Neural progenitor cell (in vitro differentiated cells): ENCODE results near the gene RASIP1. TPM values are rescaled to one million over a fixed set of nuclear protein-coding genes. Genes with fewer than 3 reads are reported as not detected.
A peak's percentile ranks its signal among the peaks of the same experiment; 100 is the strongest.

ENCODE experiments used
- DNase-seq: peaks from one replicate; pipeline ENCODE4 v3.0.0-alpha.2; 2016; ENCODE audit warnings: low spot score
- H2AFZ ChIP-seq: fragments of 200-600 bp; sonication (generic); replicated peaks from 2 replicates; pipeline ENCODE4 v1.6.1; 2016; ENCODE audit warnings: antibody characterized with exemption
- H3F3A ChIP-seq: fragments of 200-600 bp; sonication (generic); 2 replicates; pipeline ENCODE4 v1.6.1; 2016; ENCODE audit warnings: antibody characterized with exemption, low read depth
- H3K27ac ChIP-seq: fragments of 200-600 bp; sonication (generic); 2 replicates; pipeline ENCODE4 v1.5.1; 2016; ENCODE audit warnings: mild to moderate bottlenecking
- H3K27me3 ChIP-seq: fragments of 200-600 bp; sonication (generic); 2 replicates; pipeline ENCODE4 v1.6.1; 2016; ENCODE audit warnings: mild to moderate bottlenecking, moderate library complexity
- H3K36me3 ChIP-seq: fragments of 200-600 bp; sonication (generic); 2 replicates; pipeline ENCODE4 v1.5.1; 2016
- H3K4me1 ChIP-seq: fragments of 200-600 bp; sonication (generic); 2 replicates; pipeline ENCODE4 v1.6.1; 2016; ENCODE audit warnings: mixed run types
- H3K4me2 ChIP-seq: fragments of 200-600 bp; sonication (generic); 2 replicates; pipeline ENCODE4 v1.6.1; 2016
- H3K4me3 ChIP-seq: fragments of 200-600 bp; sonication (generic); 2 replicates; pipeline ENCODE4 v1.5.1; 2016
- H3K79me2 ChIP-seq: fragments of 200-600 bp; sonication (generic); 2 replicates; pipeline ENCODE4 v1.6.1; 2016; ENCODE audit warnings: low read depth
- H3K9ac ChIP-seq: fragments of 200-600 bp; sonication (generic); 2 replicates; pipeline ENCODE4 v1.6.1; 2016
- H3K9me3 ChIP-seq: fragments of 200-600 bp; sonication (generic); 2 replicates; pipeline ENCODE4 v1.5.1; 2016; ENCODE audit warnings: low read depth
- H4K20me1 ChIP-seq: fragments of 200-600 bp; sonication (generic); 2 replicates; pipeline ENCODE4 v1.6.1; 2016; ENCODE audit warnings: low read depth
- H3K27ac Mint-ChIP-seq: 3 replicates; pipeline ENCODE4 v1.8.0; 2021; ENCODE audit warnings: mixed read lengths
- H3K27me3 Mint-ChIP-seq: 2 replicates; pipeline ENCODE4 v1.8.0; 2022; ENCODE audit warnings: low read depth, mild to moderate bottlenecking, inconsistent platforms, moderate library complexity, mixed read lengths; ENCODE audit not compliant: insufficient read depth
- H3K36me3 Mint-ChIP-seq: 3 replicates; pipeline ENCODE4 v1.8.0; 2021; ENCODE audit warnings: mixed read lengths
- H3K4me1 Mint-ChIP-seq: 3 replicates; pipeline ENCODE4 v1.8.0; 2021; ENCODE audit warnings: mixed read lengths
- H3K4me3 Mint-ChIP-seq: 3 replicates; pipeline ENCODE4 v1.8.0; 2021; ENCODE audit warnings: mild to moderate bottlenecking, moderate library complexity, mixed read lengths
- H3K9me3 Mint-ChIP-seq: 3 replicates; pipeline ENCODE4 v1.8.0; 2020; ENCODE audit warnings: mixed read lengths
- CTCF ChIP-seq: fragments of 200-600 bp; sonication (generic); IDR thresholded peaks from 2 replicates; pipeline ENCODE4 v1.5.1; 2017; ENCODE audit warnings: antibody characterized with exemption, mild to moderate bottlenecking
- EZH2 ChIP-seq: fragments of 200-600 bp; sonication (generic); IDR thresholded peaks from 2 replicates; pipeline ENCODE4 v1.6.1; 2017; ENCODE audit warnings: antibody characterized with exemption, mild to moderate bottlenecking, moderate library complexity
- EZH2phosphoT487 ChIP-seq: fragments of 200-600 bp; sonication (generic); IDR thresholded peaks from 2 replicates; pipeline ENCODE4 v1.6.1; 2017; ENCODE audit warnings: antibody characterized with exemption
- total RNA-seq: library from RNA; depleted of rRNA; stranded (reverse); fragments of >200 nt; gene quantifications from 2 replicates; pipeline ENCODE4 v1.2.3, GENCODE V29; 2015; ENCODE audit warnings: low replicate concordance

RASIP1 gene
- total RNA-seq, 1 donor from 2014 or later = 0.86 TPM

- no peak overlapping the region for H2AFZ ChIP-seq
- peaks cover 27% of the 10 kb centered on the region for H3K27me3 ChIP-seq
- no peak overlapping the region for H3K9ac ChIP-seq
- H3K4me1 ChIP-seq = peaks cover 17% of the 10 kb centered on the region
- H3K27ac ChIP-seq = no peak overlapping the region
- H3K79me2 ChIP-seq = no peaks in the 10 kb centered on the region
- peaks cover 4% of the 10 kb centered on the region for H3K36me3 Mint-ChIP-seq
- peaks cover 24% of the 10 kb centered on the region for H3K27me3 Mint-ChIP-seq
- H3K9me3 ChIP-seq = no peaks in the 10 kb centered on the region
- peaks cover 28% of the 10 kb centered on the region for H3K4me1 Mint-ChIP-seq
- no peak for TF ChIP-seq EZH2
- no peak for TF ChIP-seq CTCF
- no peak for TF ChIP-seq EZH2phosphoT487
- H3K4me3 ChIP-seq = no peak overlapping the region
- H3F3A ChIP-seq = peaks cover 42% of the 10 kb centered on the region
- DNase-seq = no peak
- H3K9me3 Mint-ChIP-seq = peaks cover 7% of the 10 kb centered on the region
- H3K36me3 ChIP-seq = no peaks in the 10 kb centered on the region
- H3K27ac Mint-ChIP-seq = no peak overlapping the region
- no peak overlapping the region for H3K4me3 Mint-ChIP-seq
- H3K4me2 ChIP-seq = no peak overlapping the region
- H4K20me1 ChIP-seq = peaks cover 3% of the 10 kb centered on the region
These were observed 1.7 kb upstream of the RASIP1 start for GRCh38 chr19:48742096-48742495.

GRCh38 chr19:48741129-48741999 is 954 bp upstream of the RASIP1 start:
- Histone ChIP-seq H3K27me3 (peaks cover 27% of the 10 kb centered on the region), H3K4me2 (no peak overlapping the region), H2AFZ (peak overlapping the region; percentile 32), H3K9me3 (no peaks in the 10 kb centered on the region), H4K20me1 (peaks cover 3% of the 10 kb centered on the region), H3K27ac (no peak overlapping the region), H3K36me3 (no peaks in the 10 kb centered on the region), H3K9ac (no peak overlapping the region), H3F3A (peaks cover 46% of the 10 kb centered on the region), H3K79me2 (no peaks in the 10 kb centered on the region), H3K4me1 (peaks cover 17% of the 10 kb centered on the region), H3K4me3 (no peak overlapping the region)
- H3K9me3 Mint-ChIP-seq = peaks cover 7% of the 10 kb centered on the region
- H3K27ac Mint-ChIP-seq = no peak overlapping the region
- DNase-seq = peak; percentile 71
- TF ChIP-seq CTCF = no peak
- TF ChIP-seq EZH2phosphoT487 = no peak
- TF ChIP-seq EZH2 = no peak
- peak overlapping the region; percentile 46 for H3K4me3 Mint-ChIP-seq
- H3K4me1 Mint-ChIP-seq = peaks cover 29% of the 10 kb centered on the region
- H3K27me3 Mint-ChIP-seq = peaks cover 24% of the 10 kb centered on the region
- H3K36me3 Mint-ChIP-seq = peaks cover 4% of the 10 kb centered on the region

GRCh38 chr19:48739404-48740163 is 826 bp downstream of the RASIP1 start:
- no peak overlapping the region for H3K27ac Mint-ChIP-seq
- H3K4me3 ChIP-seq = peak overlapping the region; percentile 70
- H3K4me3 Mint-ChIP-seq = peak overlapping the region; percentile 76
- peak overlapping the region; percentile 99 for H3K4me2 ChIP-seq
- H3K9ac ChIP-seq = no peak overlapping the region
- H4K20me1 ChIP-seq = peaks cover 3% of the 10 kb centered on the region
- no peaks in the 10 kb centered on the region for H3K9me3 ChIP-seq
- peaks cover 15% of the 10 kb centered on the region for H3K27me3 Mint-ChIP-seq
- H3K36me3 Mint-ChIP-seq = no peaks in the 10 kb centered on the region
- no peak overlapping the region for H3K27ac ChIP-seq
- peaks cover 44% of the 10 kb centered on the region for H3F3A ChIP-seq
- TF ChIP-seq EZH2 = peak; percentile 75
- TF ChIP-seq EZH2phosphoT487 = peak; percentile 48
- no peak for TF ChIP-seq CTCF
- H3K27me3 ChIP-seq = peaks cover 27% of the 10 kb centered on the region
- peak overlapping the region; percentile 89 for H2AFZ ChIP-seq
- peaks cover 30% of the 10 kb centered on the region for H3K4me1 Mint-ChIP-seq
- H3K4me1 ChIP-seq = peaks cover 17% of the 10 kb centered on the region
- peaks cover 2% of the 10 kb centered on the region for H3K9me3 Mint-ChIP-seq
- H3K36me3 ChIP-seq = no peaks in the 10 kb centered on the region
- DNase-seq = peak; percentile 45
- H3K79me2 ChIP-seq = no peaks in the 10 kb centered on the region
